Measurements from ENCODE around the gene ZNF407.

Gene ZNF407

DNA sequence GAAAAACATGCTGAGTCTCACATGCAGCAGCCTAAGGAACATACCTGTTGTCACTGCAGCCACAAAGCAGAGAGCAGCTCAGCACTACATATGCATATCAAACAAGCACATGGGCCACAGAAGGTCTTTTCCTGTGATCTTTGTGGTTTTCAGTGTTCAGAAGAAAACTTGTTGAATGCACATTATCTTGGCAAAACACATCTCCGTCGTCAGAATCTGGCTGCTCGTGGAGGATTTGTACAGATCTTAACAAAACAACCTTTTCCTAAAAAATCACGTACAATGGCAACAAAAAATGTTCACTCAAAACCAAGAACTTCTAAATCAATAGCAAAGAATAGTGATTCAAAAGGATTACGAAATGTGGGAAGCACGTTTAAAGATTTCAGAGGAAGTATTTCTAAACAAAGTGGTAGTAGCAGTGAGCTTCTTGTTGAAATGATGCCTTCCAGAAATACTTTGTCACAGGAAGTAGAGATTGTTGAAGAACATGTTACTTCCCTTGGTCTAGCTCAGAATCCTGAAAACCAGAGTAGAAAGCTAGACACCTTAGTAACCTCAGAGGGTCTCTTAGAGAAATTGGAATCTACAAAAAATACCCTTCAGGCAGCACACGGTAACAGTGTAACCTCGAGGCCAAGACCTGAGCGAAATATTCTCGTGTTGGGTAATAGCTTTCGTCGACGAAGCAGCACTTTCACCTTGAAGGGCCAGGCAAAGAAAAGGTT is 34.1 kb downstream of the ZNF407 start:
- H3K4me3 ChIP-seq (ENCODE audit: low read depth, low read length), result no peak overlapping the region
- TF ChIP-seq, protein P1, sequence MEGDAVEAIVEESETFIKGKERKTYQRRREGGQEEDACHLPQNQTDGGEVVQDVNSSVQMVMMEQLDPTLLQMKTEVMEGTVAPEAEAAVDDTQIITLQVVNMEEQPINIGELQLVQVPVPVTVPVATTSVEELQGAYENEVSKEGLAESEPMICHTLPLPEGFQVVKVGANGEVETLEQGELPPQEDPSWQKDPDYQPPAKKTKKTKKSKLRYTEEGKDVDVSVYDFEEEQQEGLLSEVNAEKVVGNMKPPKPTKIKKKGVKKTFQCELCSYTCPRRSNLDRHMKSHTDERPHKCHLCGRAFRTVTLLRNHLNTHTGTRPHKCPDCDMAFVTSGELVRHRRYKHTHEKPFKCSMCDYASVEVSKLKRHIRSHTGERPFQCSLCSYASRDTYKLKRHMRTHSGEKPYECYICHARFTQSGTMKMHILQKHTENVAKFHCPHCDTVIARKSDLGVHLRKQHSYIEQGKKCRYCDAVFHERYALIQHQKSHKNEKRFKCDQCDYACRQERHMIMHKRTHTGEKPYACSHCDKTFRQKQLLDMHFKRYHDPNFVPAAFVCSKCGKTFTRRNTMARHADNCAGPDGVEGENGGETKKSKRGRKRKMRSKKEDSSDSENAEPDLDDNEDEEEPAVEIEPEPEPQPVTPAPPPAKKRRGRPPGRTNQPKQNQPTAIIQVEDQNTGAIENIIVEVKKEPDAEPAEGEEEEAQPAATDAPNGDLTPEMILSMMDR (IDR thresholded peaks at IDR 0.05; ENCODE audit: insufficient read depth, low read depth, low read length, missing control alignments), result no peak
- DNase-seq (ENCODE audit: low read depth), result no peak

DNA sequence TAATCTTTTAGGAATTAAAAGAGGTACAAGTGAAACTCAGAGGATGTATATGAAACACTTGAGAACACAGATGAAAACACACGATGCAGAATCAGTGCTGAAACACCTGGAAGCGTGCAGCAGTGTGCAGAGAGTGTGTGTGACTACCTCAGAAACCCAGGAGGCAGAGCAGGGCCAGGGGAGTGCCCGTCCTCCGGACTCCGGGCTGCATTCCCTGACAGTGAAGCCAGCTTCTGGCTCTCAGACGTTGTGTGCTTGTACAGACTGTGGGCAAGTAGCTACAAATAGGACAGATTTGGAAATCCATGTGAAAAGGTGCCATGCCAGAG is 34.6 kb downstream of the ZNF407 start:
- TF ChIP-seq, protein P1 (IDR thresholded peaks at IDR 0.05; ENCODE audit: insufficient read depth, low read depth, low read length, missing control alignments), result no peak
- DNase-seq (ENCODE audit: low read depth), result no peak
- no peak overlapping the region for H3K4me3 ChIP-seq (ENCODE audit: low read depth, low read length)

DNA sequence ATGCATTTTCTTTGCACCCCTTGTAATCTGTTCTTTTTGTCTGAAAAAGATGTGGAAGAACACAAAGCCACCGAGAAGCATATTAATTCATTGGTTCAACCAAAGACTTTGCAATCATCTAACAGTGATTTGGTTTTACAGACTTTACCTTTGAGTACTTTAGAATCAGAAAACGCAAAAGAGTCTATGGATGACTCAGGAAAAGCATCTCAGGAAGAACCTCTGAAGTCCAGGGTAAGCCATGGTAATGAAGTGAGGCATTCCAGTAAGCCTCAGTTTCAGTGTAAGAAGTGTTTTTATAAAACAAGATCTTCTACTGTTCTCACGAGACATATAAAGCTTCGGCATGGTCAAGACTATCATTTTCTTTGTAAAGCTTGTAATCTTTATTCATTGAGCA is 35.2 kb downstream of the ZNF407 start:
- no peak for DNase-seq (ENCODE audit: low read depth)

DNA sequence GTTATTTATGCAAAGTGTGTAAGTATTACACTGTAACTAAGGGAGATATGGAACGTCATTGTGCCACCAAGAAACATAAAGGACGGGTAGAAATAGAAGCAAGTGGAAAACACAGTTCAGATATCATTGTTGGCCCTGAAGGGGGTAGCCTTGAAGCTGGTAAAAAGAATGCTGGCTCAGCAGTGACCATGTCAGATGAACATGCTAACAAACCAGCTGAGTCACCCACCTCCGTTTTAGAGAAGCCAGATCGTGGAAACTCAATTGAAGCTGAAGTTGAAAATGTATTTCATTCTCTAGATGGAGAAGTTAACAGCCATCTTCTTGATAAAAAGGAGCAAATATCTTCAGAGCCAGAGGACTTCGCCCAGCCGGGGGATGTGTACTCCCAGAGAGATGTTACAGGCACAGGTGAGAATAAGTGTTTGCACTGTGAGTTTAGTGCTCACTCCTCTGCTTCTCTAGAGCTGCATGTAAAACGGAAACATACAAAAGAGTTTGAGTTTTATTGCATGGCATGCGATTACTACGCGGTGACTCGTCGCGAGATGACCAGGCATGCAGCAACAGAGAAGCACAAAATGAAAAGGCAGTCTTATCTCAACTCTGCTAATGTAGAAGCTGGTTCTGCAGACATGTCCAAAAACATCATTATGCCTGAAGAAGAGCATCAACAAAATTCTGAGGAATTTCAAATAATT is 36.1 kb downstream of the ZNF407 start:
- H3K4me3 ChIP-seq (ENCODE audit: low read depth, low read length), result no peak overlapping the region
- DNase-seq (ENCODE audit: low read depth), result no peak
- TF ChIP-seq, protein P1 (IDR thresholded peaks at IDR 0.05; ENCODE audit: insufficient read depth, low read depth, low read length, missing control alignments), result no peak

More for the DNA sequence above, 35.2 kb downstream of the ZNF407 start:
- TF ChIP-seq, protein P1 (IDR thresholded peaks at IDR 0.05; ENCODE audit: insufficient read depth, low read depth, low read length, missing control alignments), result no peak
- no peak overlapping the region for H3K4me3 ChIP-seq (ENCODE audit: low read depth, low read length)

DNA sequence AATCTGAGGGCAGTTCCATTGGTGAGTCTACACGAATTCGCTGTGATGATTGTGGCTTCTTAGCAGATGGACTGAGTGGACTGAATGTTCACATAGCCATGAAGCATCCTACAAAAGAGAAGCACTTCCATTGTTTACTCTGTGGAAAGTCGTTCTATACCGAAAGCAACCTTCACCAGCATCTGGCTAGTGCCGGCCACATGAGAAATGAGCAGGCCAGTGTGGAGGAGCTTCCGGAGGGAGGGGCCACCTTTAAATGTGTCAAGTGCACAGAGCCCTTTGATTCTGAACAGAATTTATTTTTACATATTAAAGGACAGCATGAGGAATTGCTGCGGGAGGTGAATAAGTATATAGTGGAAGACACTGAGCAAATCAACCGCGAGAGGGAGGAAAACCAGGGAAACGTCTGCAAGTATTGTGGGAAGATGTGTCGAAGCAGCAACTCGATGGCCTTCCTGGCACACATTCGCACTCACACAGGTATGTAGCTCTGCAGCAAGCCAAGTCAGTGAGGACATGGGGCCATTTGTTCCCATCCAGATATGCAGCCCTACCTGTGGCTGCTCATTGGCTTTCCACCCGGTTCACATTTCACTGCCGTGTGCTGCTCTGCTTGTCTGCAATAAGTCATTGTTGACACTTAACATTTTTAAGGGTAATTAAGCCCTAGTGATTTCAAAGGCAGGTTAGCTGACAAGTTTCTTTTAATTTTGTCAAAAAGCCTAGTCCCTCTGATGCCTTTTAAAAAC is 37.7 kb downstream of the ZNF407 start:
- no peak overlapping the region for H3K4me3 ChIP-seq (ENCODE audit: low read depth, low read length)
- no peak for DNase-seq (ENCODE audit: low read depth)
- TF ChIP-seq, protein P1 (IDR thresholded peaks at IDR 0.05; ENCODE audit: insufficient read depth, low read depth, low read length, missing control alignments), result no peak

DNA sequence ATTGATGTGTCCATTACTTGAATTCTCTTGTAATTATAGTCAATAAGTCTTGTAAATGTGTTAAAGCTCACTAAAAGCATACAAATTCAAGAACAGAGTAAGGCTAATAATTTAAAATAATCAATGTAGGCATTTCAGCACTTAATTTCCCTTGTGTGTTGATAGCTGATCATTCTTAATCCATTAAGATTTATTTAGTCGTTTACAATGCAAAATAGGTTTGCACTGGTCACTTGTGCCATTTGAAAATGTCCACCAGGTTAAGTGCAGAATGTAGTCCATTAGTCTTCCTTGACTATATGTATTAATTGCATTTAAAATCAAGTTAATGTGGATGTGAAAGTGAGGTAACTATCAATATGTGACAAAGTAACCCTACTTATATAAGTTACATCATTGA is 39.4 kb downstream of the ZNF407 start:
- H3K4me3 ChIP-seq (ENCODE audit: low read depth, low read length), result no peak overlapping the region
- TF ChIP-seq, protein P1 (IDR thresholded peaks at IDR 0.05; ENCODE audit: insufficient read depth, low read depth, low read length, missing control alignments), result no peak
- no peak for DNase-seq (ENCODE audit: low read depth)
